CD4-positive, alpha-beta T cell (primary cell): ENCODE measurements around the gene ARL13B. TPM values are rescaled to one million over a fixed set of nuclear protein-coding genes. Genes with fewer than 3 reads are reported as not detected.

Experiments
- ATAC-seq: fragments of 200-7000 bp; cut with Tn5 transposase; one replicate; pipeline ENCODE4 v1.10.0; 2022; ENCODE audit warnings: mild to moderate bottlenecking; ENCODE audit not compliant: poor library complexity
- CTCF ChIA-PET: fragments of 350-600 bp; sonication (Branson Sonifier 250); formaldehyde crosslinking; loops from one replicate; lab custom pipeline; 2021; ENCODE audit warnings: antibody characterized with exemption, inconsistent platforms; lab: Charles Lee
- POLR2A ChIA-PET: fragments of 350-600 bp; sonication (Branson Sonifier 250); formaldehyde crosslinking; loops from one replicate; lab custom pipeline; 2021; ENCODE audit warnings: antibody characterized with exemption, inconsistent platforms; lab: Charles Lee
- DNase-seq, 14 experiments: peaks; one replicate each; pipeline ENCODE4 v3.0.0-alpha.2; 2013 to 2020; ENCODE audit warnings: mixed read lengths in 2 of 14
- H3K27ac ChIP-seq, 2 donors: one replicate each; pipeline versions ENCODE4 v1.5.1 to v1.7.0; 2013; ENCODE audit warnings: low read length in 2 of 2, low read depth in 1 of 2, mild to moderate bottlenecking in 1 of 2
- H3K27me3 ChIP-seq, 2 experiments: 1 replicate in 1 of 2; 2 replicates in 1 of 2; pipeline versions ENCODE4 v1.6.1 to v1.7.0; 2013; ENCODE audit warnings: low read length in 2 of 2, control low read depth in 1 of 2, mild to moderate bottlenecking in 1 of 2, moderate library complexity in 1 of 2; ENCODE audit not compliant: insufficient read depth in 2 of 2, control insufficient read depth in 1 of 2
- H3K36me3 ChIP-seq: one replicate; pipeline ENCODE4 v1.6.1; 2013; ENCODE audit warnings: low read length, control low read depth; ENCODE audit not compliant: insufficient read depth
- H3K4me1 ChIP-seq: one replicate; pipeline ENCODE4 v1.6.1; 2013; ENCODE audit warnings: low read length, control low read depth; ENCODE audit not compliant: insufficient read depth
- H3K4me3 ChIP-seq: one replicate; pipeline ENCODE4 v1.5.1; 2013; ENCODE audit warnings: mild to moderate bottlenecking, low read length, moderate library complexity
- H3K9me3 ChIP-seq, 2 experiments: 1 replicate in 1 of 2; 2 replicates in 1 of 2; pipeline versions ENCODE4 v1.6.1 to v1.7.0; 2013; ENCODE audit warnings: low read length in 2 of 2, mild to moderate bottlenecking in 2 of 2, control low read depth in 1 of 2, moderate library complexity in 1 of 2; ENCODE audit not compliant: control insufficient read depth in 1 of 2, insufficient read depth in 1 of 2
- H3K27ac Mint-ChIP-seq: one replicate; pipeline ENCODE4 v1.8.0; 2020; ENCODE audit warnings: mixed read lengths
- H3K27me3 Mint-ChIP-seq: one replicate; pipeline ENCODE4 v1.8.0; 2021; ENCODE audit warnings: mixed read lengths
- H3K36me3 Mint-ChIP-seq: one replicate; pipeline ENCODE4 v1.8.0; 2021; ENCODE audit warnings: low read depth, mixed read lengths
- H3K4me1 Mint-ChIP-seq: one replicate; pipeline ENCODE4 v1.8.0; 2021; ENCODE audit warnings: low read depth, mixed read lengths
- H3K4me3 Mint-ChIP-seq: one replicate; pipeline ENCODE4 v1.8.0; 2020; ENCODE audit warnings: mild to moderate bottlenecking, mixed read lengths
- H3K9me3 Mint-ChIP-seq: one replicate; pipeline ENCODE4 v1.8.0; 2020; ENCODE audit warnings: mixed read lengths
- intact Hi-C, 2 experiments: fragments of 100-400 bp; cut with DNase I in 1 of 2; cut with micrococcal nuclease in 1 of 2; formaldehyde crosslinking; loops; one replicate each; pipeline versions ENCODE4 v1.15.1 to v1.9.0; 2023 to 2025; cut with DNase I, micrococcal nuclease
- total RNA-seq, 174 experiments: library from RNA in 2 of 174; stranded (reverse) in 2 of 174; gene quantifications; one replicate each; pipeline ENCODE4 v1.2.3 and lab custom pipeline; 2021 to 2026
- TF ChIP-seq, protein P1 (sequence below): fragments of 200-600 bp; IDR thresholded peaks from one replicate; pipeline ENCODE4 v1.8.0; 2022; ENCODE audit warnings: antibody characterized with exemption, mild to moderate bottlenecking

ARL13B gene
- total RNA-seq, 2 experiments from 2014 or later: 3.4 to 4.4 TPM

DNA sequence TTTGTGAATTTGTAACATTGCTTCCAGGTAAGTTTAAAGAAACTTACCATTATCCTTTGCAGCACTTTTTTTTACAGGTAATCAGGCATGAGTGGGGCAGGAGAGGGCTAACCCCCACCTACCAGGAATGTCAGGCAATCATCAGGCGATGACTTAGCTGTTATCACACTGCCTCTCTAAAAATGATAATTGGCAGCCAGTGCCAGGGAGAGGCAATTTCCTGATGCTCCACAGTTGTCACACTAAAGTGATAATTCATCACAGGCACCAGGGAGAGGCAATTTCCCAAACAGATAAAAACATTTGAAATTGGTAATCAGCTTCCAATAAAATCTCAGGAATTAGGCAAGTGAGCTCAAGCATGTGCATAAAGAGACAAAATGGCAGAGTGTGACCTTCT lies 109.2 kb downstream of the ARL13B start:
- CTCF ChIA-PET: no interaction called here
- Histone ChIP-seq H3K4me1 (no peaks in the 10 kb centered on the region), H3K9me3 (no peaks in the 10 kb centered on the region), H3K27me3 (no peaks in the 10 kb centered on the region), H3K27ac (no peak overlapping the region), H3K36me3 (peaks cover 32% of the 10 kb centered on the region), H3K4me3 (no peak overlapping the region)
- Mint-ChIP-seq H3K4me1 (peaks cover 4% of the 10 kb centered on the region), H3K27me3 (no peaks in the 10 kb centered on the region), H3K9me3 (no peaks in the 10 kb centered on the region), H3K36me3 (peaks cover 80% of the 10 kb centered on the region), H3K27ac (no peak overlapping the region), H3K4me3 (no peak overlapping the region)
- TF ChIP-seq, protein P1, sequence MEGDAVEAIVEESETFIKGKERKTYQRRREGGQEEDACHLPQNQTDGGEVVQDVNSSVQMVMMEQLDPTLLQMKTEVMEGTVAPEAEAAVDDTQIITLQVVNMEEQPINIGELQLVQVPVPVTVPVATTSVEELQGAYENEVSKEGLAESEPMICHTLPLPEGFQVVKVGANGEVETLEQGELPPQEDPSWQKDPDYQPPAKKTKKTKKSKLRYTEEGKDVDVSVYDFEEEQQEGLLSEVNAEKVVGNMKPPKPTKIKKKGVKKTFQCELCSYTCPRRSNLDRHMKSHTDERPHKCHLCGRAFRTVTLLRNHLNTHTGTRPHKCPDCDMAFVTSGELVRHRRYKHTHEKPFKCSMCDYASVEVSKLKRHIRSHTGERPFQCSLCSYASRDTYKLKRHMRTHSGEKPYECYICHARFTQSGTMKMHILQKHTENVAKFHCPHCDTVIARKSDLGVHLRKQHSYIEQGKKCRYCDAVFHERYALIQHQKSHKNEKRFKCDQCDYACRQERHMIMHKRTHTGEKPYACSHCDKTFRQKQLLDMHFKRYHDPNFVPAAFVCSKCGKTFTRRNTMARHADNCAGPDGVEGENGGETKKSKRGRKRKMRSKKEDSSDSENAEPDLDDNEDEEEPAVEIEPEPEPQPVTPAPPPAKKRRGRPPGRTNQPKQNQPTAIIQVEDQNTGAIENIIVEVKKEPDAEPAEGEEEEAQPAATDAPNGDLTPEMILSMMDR: no peak
- ATAC-seq (no peak), DNase-seq (no peak)
- POLR2A ChIA-PET: no interaction called here
- intact Hi-C loops: no loop called here

GRCh38 chr3:94092086-94092485 lies 112.1 kb downstream of the ARL13B start:
- Mint-ChIP-seq H3K27ac (no peak overlapping the region), H3K4me1 (no peaks in the 10 kb centered on the region), H3K4me3 (no peak overlapping the region), H3K9me3 (no peaks in the 10 kb centered on the region), H3K36me3 (peaks cover 85% of the 10 kb centered on the region), H3K27me3 (no peaks in the 10 kb centered on the region)
- no peak overlapping the region for H3K4me3 ChIP-seq
- H3K27ac ChIP-seq: no peak overlapping the region
- DNase-seq (no peak), ATAC-seq (no peak)
- ChIA-PET CTCF (no interaction called here), POLR2A (interaction anchor here (0.7 kb wide), 1 partner anchor 29 kb away, joined by 3 read pairs; the partner anchor contains the start of genes DHFR2 and NSUN3)
- H3K4me1 ChIP-seq: no peaks in the 10 kb centered on the region
- H3K27me3 ChIP-seq: no peaks in the 10 kb centered on the region
- no peaks in the 10 kb centered on the region for H3K9me3 ChIP-seq
- TF ChIP-seq, protein P1: no peak
- intact Hi-C loops: no loop called here
- H3K36me3 ChIP-seq: peaks cover 39% of the 10 kb centered on the region

DNA sequence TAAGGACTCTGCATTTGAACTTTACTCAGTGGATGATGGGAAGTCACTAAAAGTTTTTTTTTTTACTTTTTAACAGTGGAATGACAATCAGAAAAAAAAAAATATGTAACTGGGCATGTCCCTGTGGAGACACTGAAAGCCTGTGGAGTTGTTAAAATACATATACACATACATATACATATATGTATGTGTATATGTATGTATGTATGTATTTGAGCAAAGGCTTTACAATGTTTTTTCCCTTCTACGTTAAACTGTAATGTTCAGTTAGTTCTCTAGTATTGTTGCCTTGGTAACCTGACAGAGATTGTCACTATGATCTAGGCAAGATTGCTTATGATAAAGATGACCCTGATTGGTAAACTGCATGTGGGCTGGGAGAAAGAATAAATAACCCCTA lies 113.2 kb downstream of the ARL13B start:
- Histone ChIP-seq H3K36me3 (peaks cover 46% of the 10 kb centered on the region), H3K9me3 (no peaks in the 10 kb centered on the region), H3K4me1 (no peaks in the 10 kb centered on the region), H3K4me3 (no peak overlapping the region), H3K27me3 (no peaks in the 10 kb centered on the region), H3K27ac (no peak overlapping the region)
- TF ChIP-seq, protein P1: no peak
- Mint-ChIP-seq H3K9me3 (no peaks in the 10 kb centered on the region), H3K27me3 (no peaks in the 10 kb centered on the region), H3K4me3 (no peak overlapping the region), H3K4me1 (no peaks in the 10 kb centered on the region), H3K27ac (no peak overlapping the region), H3K36me3 (peaks cover 85% of the 10 kb centered on the region)
- DNase-seq (no peak), ATAC-seq (no peak)
- intact Hi-C loops: no loop called here
- CTCF ChIA-PET: no interaction called here
- POLR2A ChIA-PET: no interaction called here
